Ascending aorta (tissue), 2 donors: ENCODE measurements around the gene NPAS3. TPM values are rescaled to one million over a fixed set of nuclear protein-coding genes. Genes with fewer than 3 reads are reported as not detected.

ENCODE experiments used
- DNase-seq, 2 donors: peaks; one replicate each; pipeline ENCODE4 v3.0.0-alpha.2; 2019; ENCODE audit warnings: low spot score in 2 of 2
- H3K27ac ChIP-seq, 2 donors: fragments of 200-600 bp; sonication (generic); one replicate each; pipeline ENCODE4 v1.5.1; 2016 to 2017; ENCODE audit warnings: mild to moderate bottlenecking in 1 of 2
- H3K27me3 ChIP-seq: fragments of 200-600 bp; sonication (generic); one replicate; pipeline ENCODE4 v1.5.1; 2017
- H3K36me3 ChIP-seq, 2 donors: fragments of 200-600 bp; sonication (generic); one replicate each; pipeline ENCODE4 v1.5.1; 2016
- H3K4me1 ChIP-seq, 2 donors: fragments of 200-600 bp; sonication (generic); one replicate each; pipeline ENCODE4 v1.5.1; 2016 to 2017; ENCODE audit warnings: mild to moderate bottlenecking in 1 of 2
- H3K4me3 ChIP-seq, 2 donors: fragments of 200-600 bp; sonication (generic); one replicate each; pipeline ENCODE4 v1.5.1; 2016 to 2017; ENCODE audit warnings: mild to moderate bottlenecking in 1 of 2
- H3K9me3 ChIP-seq, 2 donors: fragments of 200-600 bp; sonication (generic); one replicate each; pipeline ENCODE4 v1.5.1; 2016
- intact Hi-C: fragments of 100-400 bp; cut with DNase I; formaldehyde crosslinking; loops from one replicate; pipeline ENCODE4 v1.15.1; 2023
- total RNA-seq: library from RNA; depleted of rRNA; stranded (reverse); fragments of >200 nt; gene quantifications from one replicate; pipeline ENCODE4 v1.1.0, GENCODE V29; 2016
- TF ChIP-seq, protein P1 (sequence below), 3 experiments: fragments of 200-600 bp in 2 of 3; fragments of 450-650 bp in 1 of 3; sonication (generic) in 2 of 3; IDR thresholded peaks; one replicate each; pipeline ENCODE4 v1.5.1; 2016 to 2019; ENCODE audit warnings: antibody characterized with exemption in 3 of 3, mild to moderate bottlenecking in 1 of 3, moderate library complexity in 1 of 3

Gene NPAS3
- total RNA-seq, 1 donor from 2014 or later, result not detected

DNA sequence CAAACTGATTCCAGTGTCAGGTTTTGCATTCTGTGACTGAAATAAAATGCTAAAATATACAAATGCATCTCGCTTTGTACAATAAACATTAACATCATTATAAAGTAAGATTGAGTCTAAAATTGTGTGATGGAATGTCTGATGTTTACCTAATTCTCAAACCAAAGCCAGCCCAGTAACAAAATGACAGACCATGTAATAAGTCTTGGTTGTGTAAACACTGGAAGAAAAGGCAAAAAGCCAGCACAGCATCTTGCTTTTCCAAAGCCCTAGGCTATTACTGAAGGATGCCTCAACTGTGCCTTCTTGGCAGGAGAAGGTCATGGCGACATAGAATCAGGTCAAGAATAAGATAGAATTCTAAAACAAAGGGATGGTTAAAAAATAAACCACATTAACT, 842.6 kb downstream of the NPAS3 start:
- Histone ChIP-seq H3K36me3 (no peaks in the 10 kb centered on the region), H3K4me3 (no peak overlapping the region), H3K4me1 (no peaks in the 10 kb centered on the region), H3K27me3 (no peaks in the 10 kb centered on the region), H3K9me3 (no peaks in the 10 kb centered on the region), H3K27ac (no peak overlapping the region)
- intact Hi-C loops, result no loop called here
- TF ChIP-seq, protein P1, sequence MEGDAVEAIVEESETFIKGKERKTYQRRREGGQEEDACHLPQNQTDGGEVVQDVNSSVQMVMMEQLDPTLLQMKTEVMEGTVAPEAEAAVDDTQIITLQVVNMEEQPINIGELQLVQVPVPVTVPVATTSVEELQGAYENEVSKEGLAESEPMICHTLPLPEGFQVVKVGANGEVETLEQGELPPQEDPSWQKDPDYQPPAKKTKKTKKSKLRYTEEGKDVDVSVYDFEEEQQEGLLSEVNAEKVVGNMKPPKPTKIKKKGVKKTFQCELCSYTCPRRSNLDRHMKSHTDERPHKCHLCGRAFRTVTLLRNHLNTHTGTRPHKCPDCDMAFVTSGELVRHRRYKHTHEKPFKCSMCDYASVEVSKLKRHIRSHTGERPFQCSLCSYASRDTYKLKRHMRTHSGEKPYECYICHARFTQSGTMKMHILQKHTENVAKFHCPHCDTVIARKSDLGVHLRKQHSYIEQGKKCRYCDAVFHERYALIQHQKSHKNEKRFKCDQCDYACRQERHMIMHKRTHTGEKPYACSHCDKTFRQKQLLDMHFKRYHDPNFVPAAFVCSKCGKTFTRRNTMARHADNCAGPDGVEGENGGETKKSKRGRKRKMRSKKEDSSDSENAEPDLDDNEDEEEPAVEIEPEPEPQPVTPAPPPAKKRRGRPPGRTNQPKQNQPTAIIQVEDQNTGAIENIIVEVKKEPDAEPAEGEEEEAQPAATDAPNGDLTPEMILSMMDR (IDR thresholded peaks at IDR 0.05), result no peak
- DNase-seq, result no peak

GRCh38 chr14:33782923-33783322, 844.2 kb downstream of the NPAS3 start:
- Histone ChIP-seq H3K4me3 (no peak overlapping the region), H3K36me3 (no peaks in the 10 kb centered on the region), H3K9me3 (no peaks in the 10 kb centered on the region), H3K27ac (no peak overlapping the region), H3K4me1 (no peaks in the 10 kb centered on the region), H3K27me3 (no peaks in the 10 kb centered on the region)
- no peak for DNase-seq
- intact Hi-C loops, result no loop called here
- TF ChIP-seq, protein P1 (IDR thresholded peaks at IDR 0.05), result no peak

DNA sequence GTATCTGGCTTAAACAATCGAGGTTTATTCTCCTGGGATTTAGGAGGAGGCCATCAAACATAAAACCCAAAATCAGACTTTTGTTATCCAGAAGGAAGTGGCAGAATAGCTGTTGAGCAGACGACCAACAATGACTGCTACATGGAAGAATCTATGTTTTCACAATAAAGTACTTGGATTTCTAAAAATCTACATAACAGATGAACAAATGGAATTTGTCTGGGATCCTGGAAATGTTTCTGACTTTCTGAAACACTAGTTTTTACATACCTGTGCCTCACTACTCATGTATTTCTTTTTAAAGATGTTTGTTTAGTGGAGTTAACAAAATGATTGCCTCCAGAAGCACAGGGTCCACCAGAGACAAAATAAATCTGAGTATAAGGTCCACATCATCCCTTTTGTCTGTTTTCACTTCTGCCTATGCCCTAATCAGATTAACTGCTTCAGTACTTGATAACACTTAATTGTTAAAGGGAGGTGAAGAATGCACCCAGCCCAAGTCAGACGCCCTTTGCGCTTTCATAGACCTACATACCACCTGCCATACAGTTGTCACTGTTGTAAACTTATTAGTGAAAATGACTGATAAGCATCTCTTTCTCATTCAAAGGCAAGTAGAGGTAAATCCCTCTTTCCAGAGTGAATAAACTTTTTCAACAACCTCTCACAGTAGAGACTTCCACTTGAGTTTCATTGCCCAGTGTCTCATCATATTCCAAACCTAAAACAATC, 847.6 kb downstream of the NPAS3 start:
- H3K9me3 ChIP-seq, result no peaks in the 10 kb centered on the region
- no peak overlapping the region for H3K4me3 ChIP-seq
- H3K27me3 ChIP-seq, result no peaks in the 10 kb centered on the region
- no peak for DNase-seq
- no peaks in the 10 kb centered on the region for H3K36me3 ChIP-seq
- no peaks in the 10 kb centered on the region for H3K4me1 ChIP-seq
- intact Hi-C loops, result no loop called here
- no peak overlapping the region for H3K27ac ChIP-seq
- TF ChIP-seq, protein P1 (IDR thresholded peaks at IDR 0.05), result no peak

- H3K27ac ChIP-seq, result no peak overlapping the region
- H3K36me3 ChIP-seq, result no peaks in the 10 kb centered on the region
- no peaks in the 10 kb centered on the region for H3K4me1 ChIP-seq
- intact Hi-C loops, result no loop called here
- no peak for DNase-seq
- TF ChIP-seq, protein P1 (IDR thresholded peaks at IDR 0.05), result no peak
- H3K9me3 ChIP-seq, result no peaks in the 10 kb centered on the region
- no peak overlapping the region for H3K4me3 ChIP-seq
- H3K27me3 ChIP-seq, result no peaks in the 10 kb centered on the region
Observed at GRCh38 chr14:33788161-33788560, 849.5 kb downstream of the NPAS3 start.

GRCh38 chr14:33790996-33791395, 852.3 kb downstream of the NPAS3 start:
- TF ChIP-seq, protein P1 (IDR thresholded peaks at IDR 0.05), result no peak
- Histone ChIP-seq H3K9me3 (no peaks in the 10 kb centered on the region), H3K27me3 (no peaks in the 10 kb centered on the region), H3K4me1 (no peaks in the 10 kb centered on the region), H3K4me3 (no peak overlapping the region), H3K36me3 (no peaks in the 10 kb centered on the region), H3K27ac (no peak overlapping the region)
- no peak for DNase-seq
- intact Hi-C loops, result loop anchor here (10.0 kb wide), 1 partner anchor 1066 kb away; no protein-coding TSS in a partner anchor
